Endothelial cell (in vitro differentiated cells): Measurements from ENCODE around the gene MEF2D. TPM values are rescaled to one million over a fixed set of nuclear protein-coding genes. Genes with fewer than 3 reads are reported as not detected.

ENCODE experiments used
- DNase-seq: peaks from one replicate; pipeline ENCODE4 v3.0.0; 2021; ENCODE audit warnings: low spot score
- H3K27ac Mint-ChIP-seq: one replicate; pipeline ENCODE4 v1.8.0; 2021; ENCODE audit warnings: mixed read lengths, inconsistent platforms; ENCODE audit not compliant: unreplicated experiment
- H3K27me3 Mint-ChIP-seq: one replicate; pipeline ENCODE4 v1.8.0; 2021; ENCODE audit warnings: mild to moderate bottlenecking, moderate library complexity, mixed read lengths, inconsistent platforms; ENCODE audit not compliant: unreplicated experiment
- H3K36me3 Mint-ChIP-seq: one replicate; pipeline ENCODE4 v1.8.0; 2021; ENCODE audit warnings: mild to moderate bottlenecking, low read depth, mixed read lengths, inconsistent platforms; ENCODE audit not compliant: unreplicated experiment
- H3K4me1 Mint-ChIP-seq: one replicate; pipeline ENCODE4 v1.8.0; 2021; ENCODE audit warnings: mild to moderate bottlenecking, mixed read lengths, inconsistent platforms; ENCODE audit not compliant: unreplicated experiment
- H3K4me3 Mint-ChIP-seq: one replicate; pipeline ENCODE4 v1.8.0; 2021; ENCODE audit warnings: mild to moderate bottlenecking, mixed read lengths, inconsistent platforms; ENCODE audit not compliant: unreplicated experiment
- H3K9me3 Mint-ChIP-seq: one replicate; pipeline ENCODE4 v1.8.0; 2021; ENCODE audit warnings: mixed read lengths, inconsistent platforms; ENCODE audit not compliant: unreplicated experiment
- CTCF ChIP-seq: fragments of 200-600 bp; sonication (generic); IDR thresholded peaks from one replicate; pipeline ENCODE4 v1.5.0; 2021; ENCODE audit warnings: antibody characterized with exemption; ENCODE audit not compliant: unreplicated experiment
- total RNA-seq: library from RNA; stranded (reverse); fragmentation: NEBNext Ultra II Directional; extraction: Animal tissue kit (Norgen Biotek cat#: 25700); gene quantifications from one replicate; pipeline ENCODE4 v1.2.1, GENCODE V29; 2021; ENCODE audit not compliant: unreplicated experiment

Gene MEF2D
- total RNA-seq, 1 donor from 2014 or later = 45.2 TPM

DNA sequence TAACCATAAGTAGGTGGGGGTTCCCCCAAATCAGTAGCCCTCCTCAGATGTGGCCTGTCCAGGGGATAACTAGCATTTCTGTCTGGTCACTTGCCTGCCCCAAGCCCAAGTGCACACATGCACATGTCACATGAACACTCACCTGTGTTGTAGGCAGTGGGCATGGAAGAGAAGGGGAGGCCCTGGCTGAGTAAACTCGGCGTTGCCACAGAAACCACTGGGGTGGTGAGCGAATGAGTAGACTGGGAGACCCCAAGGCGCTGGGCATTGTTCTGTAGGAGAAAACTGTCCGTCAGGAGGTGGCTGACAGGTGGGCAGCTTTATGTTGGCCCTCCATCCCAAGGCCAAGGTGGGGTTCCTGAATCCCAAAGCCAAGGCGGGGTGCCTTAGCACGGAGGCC lies 25.6 kb downstream of the MEF2D start:
- no peak for TF ChIP-seq CTCF
- no peaks in the 10 kb centered on the region for H3K4me1 Mint-ChIP-seq
- H3K9me3 Mint-ChIP-seq = no peaks in the 10 kb centered on the region
- peaks cover 6% of the 10 kb centered on the region for H3K27me3 Mint-ChIP-seq
- DNase-seq = no peak
- H3K36me3 Mint-ChIP-seq = peaks cover 55% of the 10 kb centered on the region
- no peak overlapping the region for H3K4me3 Mint-ChIP-seq
- H3K27ac Mint-ChIP-seq = no peak overlapping the region

- Mint-ChIP-seq H3K27ac (no peak overlapping the region), H3K27me3 (peaks cover 10% of the 10 kb centered on the region), H3K4me1 (no peaks in the 10 kb centered on the region), H3K4me3 (no peak overlapping the region), H3K36me3 (peaks cover 48% of the 10 kb centered on the region), H3K9me3 (no peaks in the 10 kb centered on the region)
- DNase-seq = no peak
- TF ChIP-seq CTCF = no peak
Observed at GRCh38 chr1:156471496-156472490, 28.8 kb downstream of the MEF2D start.

GRCh38 chr1:156470473-156470872 lies 30.1 kb downstream of the MEF2D start:
- H3K27me3 Mint-ChIP-seq = peaks cover 9% of the 10 kb centered on the region
- DNase-seq = no peak
- H3K9me3 Mint-ChIP-seq = no peaks in the 10 kb centered on the region
- no peak overlapping the region for H3K27ac Mint-ChIP-seq
- H3K4me1 Mint-ChIP-seq = peaks cover 4% of the 10 kb centered on the region
- peaks cover 42% of the 10 kb centered on the region for H3K36me3 Mint-ChIP-seq
- no peak overlapping the region for H3K4me3 Mint-ChIP-seq
- TF ChIP-seq CTCF = no peak

GRCh38 chr1:156468693-156469345 lies 31.8 kb downstream of the MEF2D start:
- Mint-ChIP-seq H3K27me3 (peaks cover 8% of the 10 kb centered on the region), H3K4me3 (peak overlapping the region; percentile 44), H3K9me3 (no peaks in the 10 kb centered on the region), H3K27ac (no peak overlapping the region), H3K36me3 (peaks cover 41% of the 10 kb centered on the region), H3K4me1 (peaks cover 21% of the 10 kb centered on the region)
- no peak for TF ChIP-seq CTCF
- no peak for DNase-seq

- H3K9me3 Mint-ChIP-seq = no peaks in the 10 kb centered on the region
- H3K4me1 Mint-ChIP-seq = peaks cover 25% of the 10 kb centered on the region
- H3K4me3 Mint-ChIP-seq = peak overlapping the region; percentile 79
- no peak overlapping the region for H3K27ac Mint-ChIP-seq
- DNase-seq = no peak
- H3K27me3 Mint-ChIP-seq = peaks cover 10% of the 10 kb centered on the region
- no peak for TF ChIP-seq CTCF
- peaks cover 32% of the 10 kb centered on the region for H3K36me3 Mint-ChIP-seq
Observed at GRCh38 chr1:156467906-156468305, 32.7 kb downstream of the MEF2D start.
